Lung (tissue), 12 donors: ENCODE measurements around the gene CREG1. TPM values are rescaled to one million over a fixed set of nuclear protein-coding genes. Genes with fewer than 3 reads are reported as not detected.

ENCODE experiments used
- ATAC-seq: fragments of 200-7000 bp; cut with Tn5 transposase; one replicate; pipeline ENCODE4 v1.9.1; 2020; ENCODE audit warnings: moderate number of reproducible peaks; ENCODE audit not compliant: insufficient read depth, low FRiP score
- DNase-seq, 3 donors: peaks; one replicate each; pipeline ENCODE4 v3.0.0-alpha.2; 2013 to 2017
- H3K27ac ChIP-seq, 2 donors: one replicate each; pipeline ENCODE4 v1.5.1; 2013; ENCODE audit warnings: mild to moderate bottlenecking in 2 of 2, moderate library complexity in 2 of 2, control low read depth in 1 of 2, inconsistent platforms in 1 of 2, low read depth in 1 of 2, low read length in 1 of 2
- H3K27me3 ChIP-seq, 3 donors: one replicate each; pipeline ENCODE4 v1.5.1; 2013; ENCODE audit warnings: low read length in 2 of 3; ENCODE audit not compliant: control insufficient read depth in 3 of 3, insufficient read depth in 3 of 3
- H3K36me3 ChIP-seq, 4 donors: one replicate each; pipeline ENCODE4 v1.5.1; 2013; ENCODE audit warnings: low read length in 4 of 4, mild to moderate bottlenecking in 1 of 4, moderate library complexity in 1 of 4; ENCODE audit not compliant: control insufficient read depth in 4 of 4, insufficient read depth in 4 of 4
- H3K4me1 ChIP-seq, 5 donors: one replicate each; pipeline ENCODE4 v1.5.1; 2013; ENCODE audit warnings: low read length in 5 of 5, mild to moderate bottlenecking in 2 of 5, moderate library complexity in 1 of 5; ENCODE audit not compliant: control insufficient read depth in 5 of 5, insufficient read depth in 5 of 5
- H3K4me3 ChIP-seq: one replicate; pipeline ENCODE4 v1.5.1; 2013; ENCODE audit warnings: mild to moderate bottlenecking, control low read depth, moderate library complexity
- H3K9ac ChIP-seq, 2 donors: one replicate each; pipeline ENCODE4 v1.5.1; 2013; ENCODE audit warnings: low read length in 2 of 2, control low read depth in 1 of 2; ENCODE audit not compliant: insufficient read depth in 1 of 2
- H3K9me3 ChIP-seq, 4 donors: one replicate each; pipeline ENCODE4 v1.5.1; 2013; ENCODE audit warnings: low read length in 3 of 4, mild to moderate bottlenecking in 1 of 4, moderate library complexity in 1 of 4; ENCODE audit not compliant: control insufficient read depth in 4 of 4, insufficient read depth in 3 of 4
- CTCF ChIP-seq: IDR thresholded peaks from 2 replicates; pipeline ENCODE4 v1.5.1; 2012; ENCODE audit warnings: mild to moderate bottlenecking; ENCODE audit errors: control extremely low read depth, extremely low read depth
- WGBS, 2 donors: extraction: QIAGEN DNeasy Blood & Tissue Kit; methylation state at CpG; one replicate each; pipeline ENCODE4 v1.1.7; 2013; 5-methylcytosine and 5-hydroxymethylcytosine counted together
- polyA plus RNA-seq, 2 donors: library from polyadenylated mRNA; stranded (reverse); fragments of 200-250 nt; gene quantifications; one replicate each; pipeline ENCODE4 v1.2.1, GENCODE V29; 2013
- total RNA-seq, 2 donors: library from RNA; depleted of rRNA in 1 of 2; stranded (reverse); fragments of >200 nt in 1 of 2; gene quantifications; one replicate each; pipeline ENCODE4 v1.2.1, GENCODE V29; 2014 to 2021
- donor health status: control.
- donor health status: control.
- donor health status: Bipolar disorder and iron deficiency.
- donor health status: healthy.
- donor health status: DM: yes; HTN: yes; CAD: no.

CREG1 gene
- total and polyA plus RNA-seq, 4 donors, result 93.8 to 159 (median 116) TPM

DNA sequence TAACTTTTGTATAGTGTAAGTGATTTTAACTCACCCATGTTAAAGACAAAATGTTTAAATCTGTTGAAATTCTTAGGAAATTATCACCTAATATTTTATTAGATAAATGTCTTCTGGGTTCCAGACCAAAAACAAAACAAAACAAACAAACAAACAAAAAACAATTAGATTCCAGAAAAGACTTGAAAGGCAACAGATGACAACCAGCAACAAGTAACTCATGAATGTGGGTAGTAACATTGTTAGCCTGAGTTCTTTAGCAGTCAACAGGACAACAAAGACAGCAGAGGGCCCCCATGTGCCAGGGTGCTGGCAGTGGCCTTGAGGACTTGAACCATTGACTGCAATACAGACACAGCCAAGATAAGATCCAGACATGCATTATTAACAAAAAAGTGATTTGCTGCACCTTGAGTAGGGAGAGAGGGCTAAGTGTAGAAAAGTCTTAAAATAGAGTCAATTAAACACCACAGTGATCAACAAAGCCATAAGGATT, 32.8 kb downstream of the CREG1 start:
- DNase-seq (no peak), ATAC-seq (no peak)
- TF ChIP-seq CTCF, result no peak
- no peak overlapping the region for H3K9ac ChIP-seq
- H3K36me3 ChIP-seq, result no peaks in the 10 kb centered on the region
- H3K27ac ChIP-seq, result no peak overlapping the region
- peaks cover 0 to 5% (median 2%) of the 10 kb centered on the region in 4 donors for H3K9me3 ChIP-seq
- no peak overlapping the region for H3K4me3 ChIP-seq
- H3K4me1 ChIP-seq, result no peaks in the 10 kb centered on the region
- peaks cover 0 to 3% (median 0%) of the 10 kb centered on the region in 3 donors for H3K27me3 ChIP-seq

DNA sequence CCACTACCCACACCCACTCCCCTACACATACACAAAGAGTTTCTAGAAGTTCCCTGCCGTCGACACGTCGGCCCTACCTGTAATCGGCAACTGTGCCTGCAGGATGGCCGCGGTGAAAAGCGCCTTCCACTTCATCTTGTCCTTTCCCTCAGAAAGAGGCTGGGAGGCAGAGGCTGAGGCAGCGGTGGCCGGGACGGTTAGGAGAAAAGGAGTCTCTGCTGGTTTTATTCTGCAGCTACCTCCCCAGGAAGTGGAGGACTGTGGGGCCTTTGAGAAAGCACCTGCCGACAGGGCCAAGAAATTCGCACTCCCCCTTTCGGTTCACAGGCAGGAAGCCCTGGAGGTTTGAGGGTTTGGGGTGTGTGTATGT, 35.2 kb downstream of the CREG1 start, which contains the start of gene CD247:
Gene CD247, minus strand, starts transcription at position 199 of the 370 bp plus-strand sequence. Its CDS starts 64 bp downstream, at position 135.
- 73 to 82% methylated on average over 14 of the region's 14 CpGs for WGBS, 2 donors
- Histone ChIP-seq H3K27me3 (peaks cover 0 to 3% (median 0%) of the 10 kb centered on the region in 3 donors), H3K36me3 (no peaks in the 10 kb centered on the region), H3K9me3 (peaks cover 0 to 4% (median 1%) of the 10 kb centered on the region in 4 donors), H3K4me1 (no peaks in the 10 kb centered on the region), H3K4me3 (no peak within 1 kb of the TSS), H3K9ac (no peak within 1 kb of the TSS), H3K27ac (peak within 1 kb of the TSS in 1 of 2 donors; percentile 40)
- ATAC-seq (no peak), DNase-seq (no peak)
- no peak for TF ChIP-seq CTCF

DNA sequence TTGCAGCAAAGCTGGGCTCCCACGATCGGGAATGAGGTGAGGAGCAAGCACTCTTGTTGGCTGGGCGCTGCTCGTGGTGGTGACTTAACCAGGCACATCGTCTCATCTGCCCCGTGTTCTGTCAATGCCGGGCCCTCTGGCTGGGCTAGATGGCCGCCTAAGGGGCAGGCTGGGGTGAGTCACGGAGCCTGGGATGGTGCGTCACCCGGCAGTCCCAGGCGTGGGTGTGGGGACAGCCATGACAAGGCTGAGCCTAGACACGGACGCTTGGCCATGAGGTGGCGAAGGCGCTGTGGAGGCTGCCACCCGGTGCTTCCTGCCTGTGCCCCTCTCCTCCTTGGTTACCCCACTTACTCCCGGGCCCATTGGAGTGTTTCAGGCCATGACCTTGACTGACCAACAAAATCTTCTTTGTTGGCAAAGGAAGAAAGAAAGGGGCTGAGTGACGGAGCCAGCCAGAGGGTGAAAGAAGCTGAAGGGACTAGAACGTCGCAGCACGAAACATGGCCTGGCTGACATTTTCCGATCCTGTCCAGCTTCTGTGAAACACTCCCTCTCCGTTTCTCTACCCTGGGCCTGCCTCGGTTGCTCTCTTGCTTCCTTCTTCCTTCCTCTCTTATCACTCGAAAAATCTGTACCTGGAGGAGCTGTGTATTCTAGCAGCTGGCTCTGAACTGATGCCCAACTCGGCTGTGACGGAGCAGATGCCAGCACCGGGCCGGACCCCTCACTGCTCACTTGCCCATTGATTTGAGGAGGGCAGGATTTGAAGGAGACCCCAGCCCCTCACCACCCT, 35.8 kb downstream of the CREG1 start:
- Histone ChIP-seq H3K36me3 (no peaks in the 10 kb centered on the region), H3K4me1 (no peaks in the 10 kb centered on the region), H3K9ac (no peak overlapping the region), H3K4me3 (no peak overlapping the region), H3K9me3 (peaks cover 0 to 4% (median 1%) of the 10 kb centered on the region in 4 donors), H3K27me3 (peaks cover 0 to 3% (median 0%) of the 10 kb centered on the region in 3 donors), H3K27ac (peak overlapping the region in 1 of 2 donors; percentile 40)
- WGBS, 2 donors, result 84 to 92% methylated on average over 30 of the region's 30 CpGs
- no peak for ATAC-seq
- TF ChIP-seq CTCF, result no peak
- DNase-seq, result no peak
